D721Med (cell line): Measurements from ENCODE around the gene SHOX.

Experiments
- DNase-seq: peaks from one replicate; pipeline ENCODE4 v3.0.0; 2011; ENCODE audit warnings: low spot score; ENCODE audit not compliant: insufficient read length
- FAIRE-seq: peaks from 2 replicates; lab custom pipeline; 2011; peaks lifted over from hg19 to GRCh38; lab: Jason Lieb, UNC
- TF ChIP-seq, protein P1 (sequence below): IDR thresholded peaks from 2 replicates; pipeline ENCODE4 v1.5.1; 2012; ENCODE audit warnings: mild to moderate bottlenecking, control low read depth; ENCODE audit not compliant: insufficient read depth; ENCODE audit errors: missing control alignments

The SHOX gene

DNA sequence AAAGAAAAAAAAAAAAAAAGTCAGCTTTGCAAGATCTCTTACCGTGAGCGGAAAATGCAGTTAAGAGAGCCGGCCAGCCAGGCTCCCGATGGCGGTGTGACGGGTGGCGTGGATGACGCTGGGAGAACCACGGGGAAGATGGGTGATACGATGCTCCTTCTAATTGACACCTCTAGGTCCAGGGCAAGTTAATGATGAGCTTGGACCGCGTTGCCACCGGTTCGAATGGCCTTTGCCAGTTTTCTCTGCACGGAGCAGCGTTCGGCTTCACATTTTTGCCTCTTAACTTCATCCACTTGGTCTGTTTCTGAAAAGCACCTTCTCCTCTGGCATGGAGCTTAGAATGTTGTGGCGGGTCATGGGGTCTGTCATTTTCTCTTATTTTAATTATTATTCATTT lies 33.2 kb downstream of the SHOX start:
- TF ChIP-seq, protein P1, sequence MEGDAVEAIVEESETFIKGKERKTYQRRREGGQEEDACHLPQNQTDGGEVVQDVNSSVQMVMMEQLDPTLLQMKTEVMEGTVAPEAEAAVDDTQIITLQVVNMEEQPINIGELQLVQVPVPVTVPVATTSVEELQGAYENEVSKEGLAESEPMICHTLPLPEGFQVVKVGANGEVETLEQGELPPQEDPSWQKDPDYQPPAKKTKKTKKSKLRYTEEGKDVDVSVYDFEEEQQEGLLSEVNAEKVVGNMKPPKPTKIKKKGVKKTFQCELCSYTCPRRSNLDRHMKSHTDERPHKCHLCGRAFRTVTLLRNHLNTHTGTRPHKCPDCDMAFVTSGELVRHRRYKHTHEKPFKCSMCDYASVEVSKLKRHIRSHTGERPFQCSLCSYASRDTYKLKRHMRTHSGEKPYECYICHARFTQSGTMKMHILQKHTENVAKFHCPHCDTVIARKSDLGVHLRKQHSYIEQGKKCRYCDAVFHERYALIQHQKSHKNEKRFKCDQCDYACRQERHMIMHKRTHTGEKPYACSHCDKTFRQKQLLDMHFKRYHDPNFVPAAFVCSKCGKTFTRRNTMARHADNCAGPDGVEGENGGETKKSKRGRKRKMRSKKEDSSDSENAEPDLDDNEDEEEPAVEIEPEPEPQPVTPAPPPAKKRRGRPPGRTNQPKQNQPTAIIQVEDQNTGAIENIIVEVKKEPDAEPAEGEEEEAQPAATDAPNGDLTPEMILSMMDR, result no peak
- no peak for DNase-seq
- no peak for FAIRE-seq

DNA sequence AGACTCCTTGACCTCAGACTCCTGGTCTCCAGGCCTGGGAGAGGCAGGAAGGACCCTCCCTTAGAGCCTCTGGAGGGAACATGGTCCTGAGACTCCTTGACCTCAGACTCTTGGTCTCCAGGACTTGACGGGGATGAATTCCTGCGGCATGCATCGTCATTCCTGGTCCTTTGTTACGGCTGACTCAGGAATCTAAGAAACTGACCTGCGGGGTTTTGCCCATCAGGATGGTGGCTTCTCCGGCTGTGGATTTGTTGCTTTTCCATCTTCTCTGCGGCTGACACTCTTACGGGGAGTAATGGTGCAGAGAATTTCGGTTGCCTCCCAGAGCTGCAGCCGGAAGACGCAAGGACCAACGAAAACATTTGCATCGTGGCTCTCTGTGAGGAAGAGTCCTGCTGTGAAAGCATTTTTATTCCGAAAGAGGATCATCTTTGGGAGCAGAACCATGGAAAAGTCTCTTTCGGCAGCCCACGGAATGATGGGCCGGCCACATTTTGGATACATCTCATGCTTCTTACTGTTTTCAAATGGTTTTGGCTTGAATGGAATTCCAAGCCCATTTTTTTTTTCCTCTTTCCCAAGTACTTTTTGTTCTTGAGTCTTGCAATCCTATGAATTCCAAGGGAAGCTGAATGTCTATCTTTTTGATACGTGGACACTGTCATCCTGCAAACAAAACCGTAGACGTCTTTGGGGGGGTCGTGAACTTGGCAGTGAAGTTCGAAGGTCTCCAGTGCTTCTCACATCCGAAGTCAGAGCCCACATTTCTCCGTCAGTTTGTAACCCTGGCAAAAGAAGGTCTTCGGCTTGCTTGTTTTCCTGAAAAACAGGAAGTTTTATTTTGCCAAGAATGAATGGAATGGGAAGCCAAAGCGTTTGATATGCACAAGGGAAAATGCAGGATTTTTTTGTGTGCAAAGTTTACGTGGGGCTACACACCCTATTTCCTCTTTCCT lies 36.5 kb downstream of the SHOX start:
- FAIRE-seq, result no peak
- TF ChIP-seq, protein P1, result no peak
- DNase-seq, result no peak

DNA sequence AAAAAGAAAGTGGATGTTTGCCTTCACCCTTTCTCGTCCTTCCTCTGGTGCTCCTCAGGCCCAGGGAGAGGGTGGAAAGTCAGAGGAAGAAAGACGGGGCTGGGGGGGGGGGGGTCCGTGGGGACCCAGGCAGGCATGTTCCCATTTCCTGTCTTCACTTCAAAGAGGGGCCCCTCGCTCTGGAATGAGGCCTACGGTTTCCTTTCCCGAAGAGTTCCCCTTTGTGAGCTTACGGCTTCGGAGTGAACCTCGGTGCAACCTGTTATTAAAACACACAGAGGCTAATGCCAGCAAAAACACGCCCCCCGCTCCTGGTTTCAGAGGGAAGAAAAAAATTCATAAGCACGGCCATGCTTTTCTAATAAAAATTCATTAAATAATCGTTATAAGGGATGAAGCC lies 40.1 kb downstream of the SHOX start:
- FAIRE-seq, result no peak
- TF ChIP-seq, protein P1, result no peak
- DNase-seq, result no peak

DNA sequence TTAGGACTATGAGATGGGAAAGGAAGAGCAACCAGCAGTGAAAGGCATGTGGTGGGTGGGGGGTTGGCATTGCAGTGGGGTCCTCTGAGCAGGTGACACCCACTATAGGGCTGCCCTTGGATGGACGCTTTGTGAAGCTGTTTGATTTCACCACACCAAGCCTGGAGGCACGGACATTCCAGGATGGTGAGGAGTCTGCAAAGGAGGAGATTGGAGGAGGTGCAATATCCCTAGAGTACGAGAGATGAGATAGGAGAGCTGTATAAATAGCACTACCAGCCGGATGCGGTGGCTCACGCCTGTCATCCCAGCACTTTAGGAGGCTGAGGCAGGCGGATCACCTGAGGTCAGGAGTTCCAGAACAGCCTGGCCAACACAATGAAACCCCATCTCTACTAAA lies 42.3 kb downstream of the SHOX start:
- FAIRE-seq, result no peak
- DNase-seq, result no peak
- TF ChIP-seq, protein P1, result no peak

DNA sequence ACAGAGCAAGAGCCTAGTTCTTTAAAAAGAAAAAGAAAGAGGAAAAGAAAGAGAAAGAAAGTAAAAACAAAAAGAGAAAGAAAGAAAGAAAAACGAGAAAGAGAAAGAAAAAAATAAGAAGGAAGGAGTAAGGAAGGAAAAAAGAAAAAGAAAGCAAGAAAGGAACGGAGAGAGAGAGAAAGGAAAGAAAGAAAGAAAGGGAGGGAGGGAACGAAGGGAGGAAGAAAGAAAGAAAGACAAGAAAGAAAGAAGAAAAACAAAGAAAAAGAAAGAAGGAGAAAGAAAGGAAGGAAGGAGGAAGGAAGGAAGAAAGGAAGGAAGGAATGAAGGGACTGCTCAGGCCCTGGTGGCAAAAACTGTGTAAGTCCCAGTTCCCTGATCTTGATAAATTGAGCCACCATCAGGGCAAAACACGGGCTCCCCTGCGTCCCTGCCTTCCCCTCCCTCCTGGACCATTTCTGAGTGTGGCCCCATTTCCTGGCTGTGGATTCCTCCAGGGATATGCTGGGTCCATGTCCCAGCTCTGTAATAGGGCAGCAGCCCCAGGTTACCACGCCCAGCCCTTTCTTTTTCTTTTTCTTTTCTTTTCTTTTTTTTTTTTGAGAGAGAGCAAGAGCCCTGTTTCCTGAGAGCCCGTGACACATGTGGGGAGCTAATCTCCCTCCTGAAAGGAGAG lies 44.8 kb downstream of the SHOX start:
- DNase-seq (no peak), FAIRE-seq (no peak)
- TF ChIP-seq, protein P1, result no peak

DNA sequence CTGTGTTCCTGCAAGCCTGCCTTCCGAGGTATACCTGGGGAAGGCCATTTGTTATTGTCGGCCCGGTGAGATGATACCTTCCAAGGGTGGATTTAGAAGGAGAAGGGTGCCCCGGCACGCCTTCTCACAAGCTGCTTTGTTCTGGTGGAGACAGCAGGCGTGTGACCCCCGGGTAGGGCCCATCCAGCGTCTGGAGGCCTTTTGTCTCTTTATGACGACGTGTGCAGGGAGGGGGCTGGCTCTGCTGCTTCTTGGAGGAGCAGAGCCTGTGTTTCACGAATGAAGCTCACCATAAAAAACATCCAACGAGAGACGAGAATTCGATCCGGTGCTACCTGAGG lies 45.3 kb downstream of the SHOX start:
- FAIRE-seq, result no peak
- no peak for DNase-seq
- TF ChIP-seq, protein P1, result no peak
